ENCODE results near the gene RARB. TPM values are rescaled to one million over a fixed set of nuclear protein-coding genes. Genes with fewer than 3 reads are reported as not detected.

RARB gene
- total and polyA plus RNA-seq, 2 donors (not counting 3 experiments of a cell fraction or from before 2014, with no cell fraction given) = 15.3 to 23.4 TPM

- BruUV-seq (replicated peaks) = no TSS peak
- no peak overlapping the region for H3K27ac ChIP-seq (ENCODE audit: insufficient read depth, low read depth, low read length)
- no peak for DNase-seq (ENCODE audit: low read depth, low spot score)
- FAIRE-seq = no peak
- H4K20me1 ChIP-seq (replicated peaks; ENCODE audit: control insufficient read depth, extremely low read depth, insufficient read depth, low read length) = no peaks in the 10 kb centered on the region
- intact Hi-C loops (cut with micrococcal nuclease) (no loop called here), dilution Hi-C loops (cut with MboI; ENCODE audit: extremely low pct_ligation_motif_present, low sequenced_read_pairs) (no loop called here)
- H3K36me3 ChIP-seq (ENCODE audit: control insufficient read depth in 2 of 2, extremely low read depth in 1 of 2, insufficient read depth in 2 of 2, low read length in 2 of 2) = no peaks in the 10 kb centered on the region
- no peak overlapping the region for H3K9ac ChIP-seq (replicated peaks; ENCODE audit: extremely low read depth, insufficient read depth, low read length)
- H3K4me3 ChIP-seq (replicated peaks in 1 of 3; ENCODE audit: insufficient read depth in 1 of 3, low read depth in 1 of 3, low read length in 3 of 3) = no peak overlapping the region
- no peak overlapping the region for H3K4me2 ChIP-seq (ENCODE audit: insufficient read depth, low read length)
- TF ChIP-seq JUN (IDR thresholded peaks at IDR 0.05; ENCODE audit: borderline replicate concordance, insufficient read depth, insufficient read length, low read depth) (no peak), MYC (IDR thresholded peaks at IDR 0.05; ENCODE audit: low read depth, low read length) (no peak), POLR2A (IDR thresholded peaks at IDR 0.05; ENCODE audit: low read depth, low read length) (no peak), CTCF (IDR thresholded peaks at IDR 0.05; ENCODE audit: extremely low read depth in 1 of 2, insufficient read depth in 1 of 2, low read depth in 1 of 2, low read length in 2 of 2) (no peak), EZH2 (IDR thresholded peaks at IDR 0.05; ENCODE audit: borderline replicate concordance, low read depth, low read length, severe bottlenecking) (no peak), FOS (IDR thresholded peaks at IDR 0.05; ENCODE audit: borderline replicate concordance, insufficient read depth, low read length) (no peak), GATA2 (IDR thresholded peaks at IDR 0.05; ENCODE audit: insufficient read depth, insufficient read length, low read depth, low read length) (no peak), MAX (IDR thresholded peaks at IDR 0.05; ENCODE audit: insufficient read depth, insufficient read length) (no peak), POLR2AphosphoS5 (IDR thresholded peaks at IDR 0.05; ENCODE audit: insufficient read depth, low read depth, low read length) (no peak)
- H3K27me3 ChIP-seq (ENCODE audit: control insufficient read depth in 2 of 2, insufficient read depth in 2 of 2, low read length in 2 of 2) = no peaks in the 10 kb centered on the region
- ChIA-PET POLR2A (no interaction called here), CTCF (no interaction called here)
- H3K9me3 ChIP-seq (replicated peaks; ENCODE audit: control insufficient read depth, insufficient read depth, low read length) = no peaks in the 10 kb centered on the region
- no peaks in the 10 kb centered on the region for H3K9me1 ChIP-seq (replicated peaks; ENCODE audit: control insufficient read depth, extremely low read depth, insufficient read depth, low read length)
- H2AFZ ChIP-seq (ENCODE audit: low read depth, low read length) = no peak overlapping the region
- peaks cover 13% of the 10 kb centered on the region for H3K4me1 ChIP-seq (ENCODE audit: control insufficient read depth, extremely low read depth, insufficient read depth, low read length)
- no peaks in the 10 kb centered on the region for H3K79me2 ChIP-seq (ENCODE audit: control insufficient read depth, insufficient read depth, low read length)
Measured at GRCh38 chr3:25584011-25584789, 156.1 kb downstream of the RARB start.
